Liver (tissue), 9 donors: ENCODE data around the gene MAOB. TPM values are rescaled to one million over a fixed set of nuclear protein-coding genes. Genes with fewer than 3 reads are reported as not detected.

Experiments
- DNase-seq: peaks from one replicate; pipeline ENCODE4 v3.0.0-alpha.2; 2017; ENCODE audit warnings: low spot score
- H3K27ac ChIP-seq, 2 donors: one replicate each; pipeline ENCODE4 v1.7.0; 2013; ENCODE audit warnings: inconsistent platforms in 2 of 2, low read length in 2 of 2, control low read depth in 1 of 2, low read depth in 1 of 2, mild to moderate bottlenecking in 1 of 2
- H3K27me3 ChIP-seq, 4 donors: one replicate each; pipeline versions ENCODE4 v1.6.1 to v1.7.0; 2013; ENCODE audit warnings: low read length in 3 of 4, inconsistent platforms in 1 of 4, mild to moderate bottlenecking in 1 of 4, moderate library complexity in 1 of 4; ENCODE audit not compliant: control insufficient read depth in 4 of 4, insufficient read depth in 4 of 4
- H3K36me3 ChIP-seq, 4 donors: one replicate each; pipeline versions ENCODE4 v1.6.1 to v1.7.0; 2013; ENCODE audit warnings: low read length in 3 of 4, mild to moderate bottlenecking in 3 of 4, low read depth in 1 of 4, moderate library complexity in 1 of 4; ENCODE audit not compliant: control insufficient read depth in 4 of 4, insufficient read depth in 3 of 4
- H3K4me1 ChIP-seq, 4 donors: one replicate each; pipeline versions ENCODE4 v1.6.1 to v1.7.0; 2013; ENCODE audit warnings: low read length in 3 of 4, mild to moderate bottlenecking in 3 of 4, moderate library complexity in 1 of 4; ENCODE audit not compliant: control insufficient read depth in 4 of 4, insufficient read depth in 4 of 4
- H3K4me3 ChIP-seq, 3 donors: one replicate each; pipeline versions ENCODE4 v1.6.1 to v1.7.0; 2013; ENCODE audit warnings: low read length in 3 of 3, control low read depth in 1 of 3, low read depth in 1 of 3, mild to moderate bottlenecking in 1 of 3
- H3K9ac ChIP-seq, 2 donors: one replicate each; pipeline ENCODE4 v1.7.0; 2013; ENCODE audit warnings: low read length in 2 of 2, mild to moderate bottlenecking in 2 of 2, moderate library complexity in 2 of 2, control low read depth in 1 of 2, low read depth in 1 of 2
- H3K9me3 ChIP-seq, 4 donors: one replicate each; pipeline versions ENCODE4 v1.6.1 to v1.7.0; 2013; ENCODE audit warnings: low read length in 3 of 4; ENCODE audit not compliant: control insufficient read depth in 4 of 4
- ATF3 ChIP-seq: IDR thresholded peaks from 2 replicates; pipeline ENCODE4 v1.6.1; 2016; ENCODE audit warnings: antibody characterized with exemption
- CTCF ChIP-seq: fragments of 150-350 bp; IDR thresholded peaks from 2 replicates; pipeline ENCODE4 v1.5.1; 2017; ENCODE audit warnings: improper control_type of control experiment, low read depth, low read length; ENCODE audit not compliant: missing input control
- FOXA1 ChIP-seq: IDR thresholded peaks from 2 replicates; pipeline ENCODE4 v1.6.1; 2016; ENCODE audit warnings: antibody characterized with exemption
- FOXA2 ChIP-seq: IDR thresholded peaks from 2 replicates; pipeline ENCODE4 v1.6.1; 2016; ENCODE audit warnings: antibody characterized with exemption
- GABPA ChIP-seq, 2 donors: IDR thresholded peaks in 1 of 2; conservative IDR thresholded peaks in 1 of 2; 2 replicates each; pipeline ENCODE4 v1.6.1; 2016; ENCODE audit warnings: antibody characterized with exemption in 2 of 2, mild to moderate bottlenecking in 1 of 2, moderate library complexity in 1 of 2
- HNF4A ChIP-seq, 2 donors: conservative IDR thresholded peaks; 2 replicates each; pipeline ENCODE4 v1.6.1; 2016; ENCODE audit warnings: antibody characterized with exemption in 2 of 2, mild to moderate bottlenecking in 2 of 2
- HNF4G ChIP-seq: IDR thresholded peaks from 2 replicates; pipeline ENCODE4 v1.6.1; 2016; ENCODE audit warnings: antibody characterized with exemption
- JUND ChIP-seq, 2 donors: IDR thresholded peaks; 2 replicates each; pipeline ENCODE4 v1.6.1; 2016; ENCODE audit warnings: antibody characterized with exemption in 2 of 2
- MAX ChIP-seq: IDR thresholded peaks from 2 replicates; pipeline ENCODE4 v1.6.1; 2016; ENCODE audit warnings: antibody characterized with exemption
- RAD21 ChIP-seq, 2 donors: IDR thresholded peaks; 2 replicates each; pipeline ENCODE4 v1.6.1; 2016; ENCODE audit warnings: antibody characterized with exemption in 2 of 2, mild to moderate bottlenecking in 2 of 2
- RXRA ChIP-seq, 2 donors: IDR thresholded peaks; 2 replicates each; pipeline ENCODE4 v1.6.1; 2017 to 2018; ENCODE audit warnings: antibody characterized with exemption in 2 of 2, mild to moderate bottlenecking in 1 of 2
- SP1 ChIP-seq: IDR thresholded peaks from 2 replicates; pipeline ENCODE4 v1.6.1; 2018; ENCODE audit warnings: antibody characterized with exemption, mild to moderate bottlenecking
- YY1 ChIP-seq: IDR thresholded peaks from 2 replicates; pipeline ENCODE4 v1.6.1; 2016; ENCODE audit warnings: antibody characterized with exemption, mild to moderate bottlenecking
- WGBS: extraction: QIAGEN DNeasy Blood & Tissue Kit; methylation state at CpG from one replicate; pipeline ENCODE4 v1.1.7; 2013; 5-methylcytosine and 5-hydroxymethylcytosine counted together
- polyA plus RNA-seq, 2 donors: library from polyadenylated mRNA; stranded (reverse) in 1 of 2; unstranded in 1 of 2; fragments of 200-250 nt in 1 of 2; fragments of >200 nt in 1 of 2; fragmentation: Nextera tagmentation in 1 of 2; extraction: Ambion mirVana in 1 of 2; gene quantifications; one replicate each; pipeline versions ENCODE4 v1.2.1 to v1.2.3, GENCODE V29; 2013 to 2015
- total RNA-seq, 2 donors: library from RNA; depleted of rRNA; stranded (reverse); fragments of >200 nt; gene quantifications; one replicate each; pipeline ENCODE4 v1.2.3, GENCODE V29; 2014
- donor health status: healthy.
- donor health status: healthy.
- donor health status: healthy.
- donor health status: healthy.
- donor health status: healthy.

Gene MAOB
- total and polyA plus RNA-seq, 4 donors: 34.0 to 96.3 (median 72.6) TPM

GRCh38 chrX:43744284-43744683 is 138.0 kb downstream of the MAOB start:
- Histone ChIP-seq H3K9ac (no peak overlapping the region), H3K27ac (peak overlapping the region; percentile 32 to 76), H3K9me3 (no peaks in the 10 kb centered on the region), H3K4me3 (no peak overlapping the region), H3K27me3 (no peaks in the 10 kb centered on the region), H3K36me3 (peaks cover 0 to 2% (median under 1%) of the 10 kb centered on the region in 4 donors), H3K4me1 (peaks cover 3 to 34% (median 20%) of the 10 kb centered on the region in 4 donors)
- 52% methylated on average over 3 of the region's 3 CpGs for WGBS
- no peak for DNase-seq
- TF ChIP-seq GABPA (IDR thresholded peaks at IDR 0.05 in 1 of 2, conservative IDR thresholded peaks at IDR 0.05 in 1 of 2) (no peak), FOXA2 (no peak), CTCF (no peak), SP1 (no peak), ATF3 (no peak), HNF4G (no peak)

GRCh38 chrX:43743100-43743822 is 139.0 kb downstream of the MAOB start:
- H3K4me3 ChIP-seq: peak overlapping the region in 1 of 3 donors; percentile 14
- 22% methylated on average over 5 of the region's 5 CpGs for WGBS

GRCh38 chrX:43741843-43742573 is 140.2 kb downstream of the MAOB start:
- no peak for DNase-seq
- 39% methylated on average over 7 of the region's 7 CpGs for WGBS
- Histone ChIP-seq H3K27ac (peak overlapping the region; percentile 45 to 76), H3K9me3 (no peaks in the 10 kb centered on the region), H3K27me3 (no peaks in the 10 kb centered on the region), H3K9ac (no peak overlapping the region), H3K4me1 (peaks cover 3 to 30% (median 20%) of the 10 kb centered on the region in 4 donors), H3K36me3 (peaks cover 0 to 5% (median 2%) of the 10 kb centered on the region in 4 donors), H3K4me3 (no peak overlapping the region)
- no peak for TF ChIP-seq RXRA (IDR thresholded peaks at IDR 0.05)
- TF ChIP-seq MAX: no peak

More at GRCh38 chrX:43743100-43743822, 139.0 kb downstream of the MAOB start:
- peaks cover 3 to 34% (median 20%) of the 10 kb centered on the region in 4 donors for H3K4me1 ChIP-seq
- peak overlapping the region; percentile 32 to 76 for H3K27ac ChIP-seq
- TF ChIP-seq RAD21 (IDR thresholded peaks at IDR 0.05): peak in 1 of 2 donors; percentile 17
- no peak for TF ChIP-seq FOXA1
- TF ChIP-seq ATF3: no peak
- TF ChIP-seq HNF4G: no peak
- peak; percentile 35 to 57 for TF ChIP-seq HNF4A (conservative IDR thresholded peaks at IDR 0.05)
- no peak for TF ChIP-seq JUND (IDR thresholded peaks at IDR 0.05)
- TF ChIP-seq RXRA (IDR thresholded peaks at IDR 0.05): peak; percentile 15 to 53
- TF ChIP-seq FOXA2: peak; percentile 14
- TF ChIP-seq YY1: peak; percentile 19
- H3K9ac ChIP-seq: peak overlapping the region in 1 of 2 donors; percentile 13
- H3K9me3 ChIP-seq: no peaks in the 10 kb centered on the region
- H3K27me3 ChIP-seq: no peaks in the 10 kb centered on the region
- peaks cover 0 to 5% (median under 1%) of the 10 kb centered on the region in 4 donors for H3K36me3 ChIP-seq
- DNase-seq: no peak
